HepG2 (cell line): ENCODE results near the gene LRRC45. TPM values are rescaled to one million over a fixed set of nuclear protein-coding genes. Genes with fewer than 3 reads are reported as not detected.
A peak's percentile ranks its signal among the peaks of the same experiment; 100 is the strongest.

Experiments
- HNF4A ChIP-seq: sonication (generic); formaldehyde crosslinking; IDR thresholded peaks from 2 replicates; pipeline ENCODE4 v1.4.0; 2020; ENCODE audit warnings: missing genetic modification reagents
- MED8 ChIP-seq: sonication (generic); formaldehyde crosslinking; IDR thresholded peaks from 2 replicates; pipeline ENCODE4 v1.8.1; 2023; ENCODE audit warnings: mild to moderate bottlenecking, missing genetic modification reagents; ENCODE audit not compliant: insufficient replicate concordance
- MEIS1 ChIP-seq: sonication (generic); formaldehyde crosslinking; IDR thresholded peaks from 2 replicates; pipeline ENCODE4 v1.9.0; 2021; ENCODE audit warnings: mild to moderate bottlenecking, missing genetic modification reagents, moderate library complexity, borderline replicate concordance
- NPAS2 ChIP-seq: sonication (generic); formaldehyde crosslinking; IDR thresholded peaks from 2 replicates; pipeline ENCODE4 v1.8.0; 2022; ENCODE audit warnings: mild to moderate bottlenecking, missing genetic modification reagents, borderline replicate concordance
- NR1H2 ChIP-seq: sonication (generic); formaldehyde crosslinking; IDR thresholded peaks from 2 replicates; pipeline ENCODE4 v1.8.1; 2022; ENCODE audit warnings: low read depth, missing genetic modification reagents, borderline replicate concordance
- ONECUT2 ChIP-seq: sonication (generic); formaldehyde crosslinking; IDR thresholded peaks from 2 replicates; pipeline ENCODE4 v1.4.0; 2020; ENCODE audit warnings: missing genetic modification reagents
- SATB2 ChIP-seq: sonication (generic); formaldehyde crosslinking; IDR thresholded peaks from 2 replicates; pipeline ENCODE4 v1.5.0; 2020; ENCODE audit warnings: missing genetic modification reagents
- SETDB1 ChIP-seq: sonication (generic); formaldehyde crosslinking; IDR thresholded peaks from 2 replicates; pipeline ENCODE4 v1.5.1; 2020; ENCODE audit warnings: missing genetic modification reagents, mild to moderate bottlenecking, borderline replicate concordance
- SP140L ChIP-seq: sonication (generic); formaldehyde crosslinking; IDR thresholded peaks from 2 replicates; pipeline ENCODE4 v1.4.0; 2020; ENCODE audit warnings: missing genetic modification reagents, borderline replicate concordance
- TBX2 ChIP-seq: sonication (generic); formaldehyde crosslinking; IDR thresholded peaks from 2 replicates; pipeline ENCODE4 v1.5.0; 2020; ENCODE audit warnings: missing genetic modification reagents, mild to moderate bottlenecking, borderline replicate concordance
- TGIF2 ChIP-seq: IDR thresholded peaks from 2 replicates; pipeline ENCODE4 v1.6.1; 2016; ENCODE audit warnings: control low read depth, missing compliant biosample characterization
- THAP11 ChIP-seq: IDR thresholded peaks from 2 replicates; pipeline ENCODE4 v1.6.1; 2016; ENCODE audit warnings: missing biosample characterization, missing genetic modification reagents
- YEATS4 ChIP-seq: sonication (generic); formaldehyde crosslinking; IDR thresholded peaks from 2 replicates; pipeline ENCODE4 v1.4.0; 2020; ENCODE audit warnings: missing genetic modification reagents, borderline replicate concordance
- ZNF124 ChIP-seq: sonication (generic); formaldehyde crosslinking; IDR thresholded peaks from 2 replicates; pipeline ENCODE4 v1.4.0; 2020; ENCODE audit warnings: missing genetic modification reagents
- ZNF607 ChIP-seq: sonication (generic); formaldehyde crosslinking; IDR thresholded peaks from 2 replicates; pipeline ENCODE4 v1.5.1; 2020; ENCODE audit warnings: missing genetic modification reagents, mild to moderate bottlenecking, borderline replicate concordance
- ZNF644 ChIP-seq: IDR thresholded peaks from 2 replicates; pipeline ENCODE4 v1.6.1; 2016; ENCODE audit warnings: low read depth
- ZNF883 ChIP-seq: sonication (generic); formaldehyde crosslinking; IDR thresholded peaks from 2 replicates; pipeline ENCODE4 v1.5.1; 2020; ENCODE audit warnings: mild to moderate bottlenecking, missing genetic modification reagents; ENCODE audit errors: not compliant biosample characterization
- ZSCAN31 ChIP-seq: sonication (generic); formaldehyde crosslinking; IDR thresholded peaks from 2 replicates; pipeline ENCODE4 v1.5.0; 2020; ENCODE audit warnings: low read depth, mild to moderate bottlenecking, missing genetic modification reagents
- polyA plus RNA-seq, 8 experiments: library from polyadenylated mRNA; depleted of rRNA in 3 of 8; stranded (reverse) in 7 of 8; unstranded in 1 of 8; fragments of >200 nt; fragmentation: Illumina TruSeq in 4 of 8; extraction: Trizol in 4 of 8; gene quantifications; 2 replicates each; pipeline versions ENCODE4 v1.2.1 to v1.2.3, GENCODE V29; 2011 to 2016; ENCODE audit warnings: low read depth in 4 of 8, missing spikeins in 1 of 8, mixed read lengths in 1 of 8; ENCODE audit not compliant: insufficient read depth in 1 of 8
- total RNA-seq, 5 experiments: library from RNA; depleted of rRNA; stranded (reverse); fragments of >200 nt; fragmentation: Illumina TruSeq; extraction: Trizol; gene quantifications; 2 replicates each; pipeline ENCODE4 v1.2.3, GENCODE V29; 2016; ENCODE audit warnings: low read depth in 1 of 5
- TF ChIP-seq, protein P1 (sequence below): sonication (generic); formaldehyde crosslinking; IDR thresholded peaks from 2 replicates; pipeline ENCODE4 v1.5.1; 2020; ENCODE audit warnings: mild to moderate bottlenecking, missing genetic modification reagents, borderline replicate concordance
- TF ChIP-seq, protein P2 (sequence below): sonication (generic); formaldehyde crosslinking; IDR thresholded peaks from 2 replicates; pipeline ENCODE4 v1.5.0; 2020; ENCODE audit warnings: mild to moderate bottlenecking, missing genetic modification reagents, borderline replicate concordance

Gene LRRC45
- total and polyA plus RNA-seq, 2 of the 13 experiments (the other 11 are each of a cell fraction or from before 2014, with no cell fraction given) = 11.6 to 48.1 TPM

DNA sequence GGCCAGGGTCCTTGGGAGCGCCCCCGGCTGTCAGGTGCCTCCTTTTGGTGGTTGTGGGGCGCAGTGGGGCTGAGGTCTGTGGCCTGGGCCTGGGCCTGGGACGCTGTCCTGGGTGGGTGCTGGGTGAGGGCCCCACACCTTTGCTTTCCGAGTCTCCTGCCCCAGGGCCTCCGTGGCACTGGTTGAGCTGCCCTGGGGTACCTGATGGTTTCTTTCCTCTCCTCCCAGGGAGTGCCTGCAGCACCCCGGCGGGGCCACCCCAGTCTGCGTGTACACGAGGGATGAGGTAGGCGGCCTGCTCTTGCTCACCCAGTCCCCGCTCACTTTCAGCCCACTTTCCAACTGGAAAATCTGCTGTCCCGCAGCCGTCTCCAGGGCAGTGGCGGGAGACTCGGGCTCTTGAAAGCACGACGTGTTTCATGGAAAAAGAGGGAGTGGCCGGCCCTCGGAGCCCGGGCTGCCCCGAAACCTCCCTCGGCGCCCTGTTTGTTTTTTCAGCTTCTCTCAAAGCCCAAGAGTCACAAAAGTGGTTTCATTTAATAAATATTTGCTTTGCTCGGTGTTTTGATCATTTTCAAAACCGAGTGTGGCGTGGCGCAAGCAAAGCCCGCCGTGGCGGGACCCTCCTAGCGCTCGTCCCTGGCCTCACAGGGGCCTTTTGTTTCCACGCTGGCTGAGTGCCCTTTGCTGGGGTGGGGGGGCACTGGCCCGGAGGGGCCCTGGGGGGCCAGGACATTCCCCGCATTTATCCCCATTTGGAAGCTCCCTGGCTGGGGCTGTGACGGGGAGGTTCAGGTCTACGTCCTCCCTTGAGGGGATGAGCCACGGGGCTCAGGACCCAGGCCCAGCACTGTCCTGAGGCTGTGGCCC, 28.3 kb upstream of the LRRC45 start (continued):
- TF ChIP-seq NPAS2 (CRISPR knock-in tag) (no peak), MEIS1 (peak; percentile 5; the same call in 1 of the 2 replicates), HNF4A (CRISPR knock-in tag) (peak; percentile 66), YEATS4 (CRISPR knock-in tag) (peak; percentile 74), ZSCAN31 (CRISPR knock-in tag) (no peak), MED8 (CRISPR knock-in tag) (peak; percentile 94), TBX2 (CRISPR knock-in tag) (peak; percentile 56), ZNF607 (CRISPR knock-in tag) (peak; percentile 91; the same call in 1 of the 2 replicates), SATB2 (CRISPR knock-in tag) (no peak; the same call in none of the 2 replicates), ZNF644 (no peak), TGIF2 (CRISPR knock-in tag) (no peak; the same call in 1 of the 2 replicates), THAP11 (CRISPR knock-in tag) (peak; percentile 54; the same call in 1 of the 2 replicates), ZNF883 (CRISPR knock-in tag) (no peak), SP140L (no peak), ZNF124 (CRISPR knock-in tag) (no peak; the same call in 1 of the 2 replicates), SETDB1 (no peak), ONECUT2 (CRISPR knock-in tag) (no peak), NR1H2 (CRISPR knock-in tag) (peak; percentile 75; the same call in 1 of the 2 replicates)
- TF ChIP-seq, protein P1, sequence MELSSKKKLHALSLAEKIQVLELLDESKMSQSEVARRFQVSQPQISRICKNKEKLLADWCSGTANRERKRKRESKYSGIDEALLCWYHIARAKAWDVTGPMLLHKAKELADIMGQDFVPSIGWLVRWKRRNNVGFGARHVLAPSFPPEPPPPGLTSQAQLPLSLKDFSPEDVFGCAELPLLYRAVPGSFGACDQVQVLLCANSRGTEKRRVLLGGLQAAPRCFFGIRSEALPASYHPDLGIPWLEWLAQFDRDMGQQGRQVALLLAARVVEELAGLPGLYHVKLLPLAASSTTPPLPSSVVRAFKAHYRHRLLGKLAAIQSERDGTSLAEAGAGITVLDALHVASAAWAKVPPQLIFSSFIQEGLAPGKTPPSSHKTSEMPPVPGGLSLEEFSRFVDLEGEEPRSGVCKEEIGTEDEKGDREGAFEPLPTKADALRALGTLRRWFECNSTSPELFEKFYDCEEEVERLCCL = no peak
- TF ChIP-seq, protein P2, sequence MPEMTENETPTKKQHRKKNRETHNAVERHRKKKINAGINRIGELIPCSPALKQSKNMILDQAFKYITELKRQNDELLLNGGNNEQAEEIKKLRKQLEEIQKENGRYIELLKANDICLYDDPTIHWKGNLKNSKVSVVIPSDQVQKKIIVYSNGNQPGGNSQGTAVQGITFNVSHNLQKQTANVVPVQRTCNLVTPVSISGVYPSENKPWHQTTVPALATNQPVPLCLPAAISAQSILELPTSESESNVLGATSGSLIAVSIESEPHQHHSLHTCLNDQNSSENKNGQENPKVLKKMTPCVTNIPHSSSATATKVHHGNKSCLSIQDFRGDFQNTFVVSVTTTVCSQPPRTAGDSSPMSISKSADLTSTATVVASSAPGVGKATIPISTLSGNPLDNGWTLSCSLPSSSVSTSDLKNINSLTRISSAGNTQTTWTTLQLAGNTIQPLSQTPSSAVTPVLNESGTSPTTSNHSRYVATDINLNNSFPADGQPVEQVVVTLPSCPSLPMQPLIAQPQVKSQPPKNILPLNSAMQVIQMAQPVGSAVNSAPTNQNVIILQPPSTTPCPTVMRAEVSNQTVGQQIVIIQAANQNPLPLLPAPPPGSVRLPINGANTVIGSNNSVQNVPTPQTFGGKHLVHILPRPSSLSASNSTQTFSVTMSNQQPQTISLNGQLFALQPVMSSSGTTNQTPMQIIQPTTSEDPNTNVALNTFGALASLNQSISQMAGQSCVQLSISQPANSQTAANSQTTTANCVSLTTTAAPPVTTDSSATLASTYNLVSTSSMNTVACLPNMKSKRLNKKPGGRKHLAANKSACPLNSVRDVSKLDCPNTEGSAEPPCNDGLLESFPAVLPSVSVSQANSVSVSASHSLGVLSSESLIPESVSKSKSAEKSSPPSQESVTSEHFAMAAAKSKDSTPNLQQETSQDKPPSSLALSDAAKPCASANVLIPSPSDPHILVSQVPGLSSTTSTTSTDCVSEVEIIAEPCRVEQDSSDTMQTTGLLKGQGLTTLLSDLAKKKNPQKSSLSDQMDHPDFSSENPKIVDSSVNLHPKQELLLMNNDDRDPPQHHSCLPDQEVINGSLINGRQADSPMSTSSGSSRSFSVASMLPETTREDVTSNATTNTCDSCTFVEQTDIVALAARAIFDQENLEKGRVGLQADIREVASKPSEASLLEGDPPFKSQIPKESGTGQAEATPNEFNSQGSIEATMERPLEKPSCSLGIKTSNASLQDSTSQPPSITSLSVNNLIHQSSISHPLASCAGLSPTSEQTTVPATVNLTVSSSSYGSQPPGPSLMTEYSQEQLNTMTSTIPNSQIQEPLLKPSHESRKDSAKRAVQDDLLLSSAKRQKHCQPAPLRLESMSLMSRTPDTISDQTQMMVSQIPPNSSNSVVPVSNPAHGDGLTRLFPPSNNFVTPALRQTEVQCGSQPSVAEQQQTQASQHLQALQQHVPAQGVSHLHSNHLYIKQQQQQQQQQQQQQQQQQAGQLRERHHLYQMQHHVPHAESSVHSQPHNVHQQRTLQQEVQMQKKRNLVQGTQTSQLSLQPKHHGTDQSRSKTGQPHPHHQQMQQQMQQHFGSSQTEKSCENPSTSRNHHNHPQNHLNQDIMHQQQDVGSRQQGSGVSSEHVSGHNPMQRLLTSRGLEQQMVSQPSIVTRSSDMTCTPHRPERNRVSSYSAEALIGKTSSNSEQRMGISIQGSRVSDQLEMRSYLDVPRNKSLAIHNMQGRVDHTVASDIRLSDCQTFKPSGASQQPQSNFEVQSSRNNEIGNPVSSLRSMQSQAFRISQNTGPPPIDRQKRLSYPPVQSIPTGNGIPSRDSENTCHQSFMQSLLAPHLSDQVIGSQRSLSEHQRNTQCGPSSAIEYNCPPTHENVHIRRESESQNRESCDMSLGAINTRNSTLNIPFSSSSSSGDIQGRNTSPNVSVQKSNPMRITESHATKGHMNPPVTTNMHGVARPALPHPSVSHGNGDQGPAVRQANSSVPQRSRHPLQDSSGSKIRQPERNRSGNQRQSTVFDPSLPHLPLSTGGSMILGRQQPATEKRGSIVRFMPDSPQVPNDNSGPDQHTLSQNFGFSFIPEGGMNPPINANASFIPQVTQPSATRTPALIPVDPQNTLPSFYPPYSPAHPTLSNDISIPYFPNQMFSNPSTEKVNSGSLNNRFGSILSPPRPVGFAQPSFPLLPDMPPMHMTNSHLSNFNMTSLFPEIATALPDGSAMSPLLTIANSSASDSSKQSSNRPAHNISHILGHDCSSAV = no peak
